Astrocyte of the spinal cord (primary cell): ENCODE data around the gene RSU1.
A peak's percentile ranks its signal among the peaks of the same experiment; 100 is the strongest.

ENCODE experiments used
- DNase-seq: peaks from one replicate; pipeline ENCODE4 v3.0.0; 2011; ENCODE audit warnings: low read depth, low spot score
- H3K4me3 ChIP-seq: 2 replicates; pipeline ENCODE4 v1.5.1; 2011; ENCODE audit warnings: low read depth, mild to moderate bottlenecking, low read length, moderate library complexity
- in situ Hi-C: cut with HindIII; loops from 2 replicates; pipeline ENCODE4 v1.10.0; 2017; ENCODE audit warnings: low sequenced_read_pairs
- TF ChIP-seq, protein P1 (sequence below): IDR thresholded peaks from 2 replicates; pipeline ENCODE4 v1.5.1; 2012; ENCODE audit warnings: low read depth, mild to moderate bottlenecking, low read length, inconsistent platforms

Gene RSU1

DNA sequence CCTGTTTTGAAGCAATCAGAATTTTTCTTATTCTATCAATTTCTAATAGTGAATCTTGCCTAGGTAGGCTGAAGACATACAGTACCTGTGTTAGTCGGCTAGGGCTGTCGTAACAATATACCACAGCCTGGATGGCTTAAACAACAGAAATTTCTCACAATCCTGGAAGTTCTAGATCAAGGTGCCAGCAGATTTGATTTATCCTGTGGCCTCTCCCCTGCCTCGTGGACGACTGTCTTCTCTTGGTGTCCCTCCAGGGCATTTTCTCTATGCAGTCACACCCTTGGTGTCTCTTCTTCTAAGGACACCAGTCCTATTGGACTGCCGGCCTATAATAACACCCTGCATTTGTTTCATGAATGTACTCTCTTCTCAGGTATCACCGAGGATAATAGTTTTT lies 1.8 kb upstream of the RSU1 start:
- TF ChIP-seq, protein P1, sequence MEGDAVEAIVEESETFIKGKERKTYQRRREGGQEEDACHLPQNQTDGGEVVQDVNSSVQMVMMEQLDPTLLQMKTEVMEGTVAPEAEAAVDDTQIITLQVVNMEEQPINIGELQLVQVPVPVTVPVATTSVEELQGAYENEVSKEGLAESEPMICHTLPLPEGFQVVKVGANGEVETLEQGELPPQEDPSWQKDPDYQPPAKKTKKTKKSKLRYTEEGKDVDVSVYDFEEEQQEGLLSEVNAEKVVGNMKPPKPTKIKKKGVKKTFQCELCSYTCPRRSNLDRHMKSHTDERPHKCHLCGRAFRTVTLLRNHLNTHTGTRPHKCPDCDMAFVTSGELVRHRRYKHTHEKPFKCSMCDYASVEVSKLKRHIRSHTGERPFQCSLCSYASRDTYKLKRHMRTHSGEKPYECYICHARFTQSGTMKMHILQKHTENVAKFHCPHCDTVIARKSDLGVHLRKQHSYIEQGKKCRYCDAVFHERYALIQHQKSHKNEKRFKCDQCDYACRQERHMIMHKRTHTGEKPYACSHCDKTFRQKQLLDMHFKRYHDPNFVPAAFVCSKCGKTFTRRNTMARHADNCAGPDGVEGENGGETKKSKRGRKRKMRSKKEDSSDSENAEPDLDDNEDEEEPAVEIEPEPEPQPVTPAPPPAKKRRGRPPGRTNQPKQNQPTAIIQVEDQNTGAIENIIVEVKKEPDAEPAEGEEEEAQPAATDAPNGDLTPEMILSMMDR, result no peak
- no peak overlapping the region for H3K4me3 ChIP-seq
- DNase-seq, result no peak
- in situ Hi-C loops, result no loop called here

GRCh38 chr10:16816830-16817124 lies 447 bp downstream of the RSU1 start:
- in situ Hi-C loops, result no loop called here
- TF ChIP-seq, protein P1, result no peak
- peak overlapping the region; percentile 83 for H3K4me3 ChIP-seq
- DNase-seq, result no peak

DNA sequence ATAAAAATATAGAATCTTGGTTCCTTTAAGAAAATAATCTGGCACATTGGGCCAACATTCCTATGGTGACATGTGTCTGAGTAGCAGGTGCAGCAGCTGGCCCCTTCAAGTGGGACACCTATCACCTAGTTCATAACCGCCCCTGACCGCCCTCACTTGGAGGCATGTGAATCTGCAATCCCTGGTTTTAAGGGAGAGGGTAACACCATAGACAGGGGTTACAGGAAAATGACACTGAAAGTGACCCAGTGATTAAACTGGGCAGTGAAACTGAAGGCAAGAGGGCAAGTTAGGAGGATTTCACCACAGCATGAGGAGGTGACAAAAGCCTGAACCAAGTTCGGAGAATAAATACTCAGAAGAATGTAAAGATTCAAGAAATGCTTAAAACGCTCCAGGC lies 1.1 kb downstream of the RSU1 start:
- peak overlapping the region; percentile 83 for H3K4me3 ChIP-seq
- in situ Hi-C loops, result no loop called here
- no peak for DNase-seq
- TF ChIP-seq, protein P1, result no peak

DNA sequence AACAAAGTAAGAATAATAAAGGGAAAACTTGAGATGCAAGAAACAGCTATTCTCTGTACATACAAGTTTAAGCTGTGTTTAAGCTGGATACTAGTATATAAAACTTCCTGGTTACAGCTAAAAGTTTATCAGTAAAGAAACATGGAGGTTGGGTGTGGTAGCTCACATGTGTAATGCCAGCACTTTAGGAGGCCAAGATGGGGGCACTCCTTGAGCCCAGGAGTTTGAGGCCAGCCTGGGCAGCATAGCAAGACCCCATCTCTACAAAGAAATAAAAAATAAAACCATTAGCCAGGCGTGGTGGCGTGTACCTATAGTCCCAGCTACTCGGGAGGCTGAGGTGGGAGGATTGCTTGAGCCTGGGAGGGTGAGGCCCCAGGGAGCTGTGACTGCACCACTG lies 3.2 kb downstream of the RSU1 start:
- no peak overlapping the region for H3K4me3 ChIP-seq
- in situ Hi-C loops, result no loop called here
- TF ChIP-seq, protein P1, result no peak
- DNase-seq, result no peak

GRCh38 chr10:16812676-16813075 lies 4.5 kb downstream of the RSU1 start:
- no peak for DNase-seq
- TF ChIP-seq, protein P1, result no peak
- no peak overlapping the region for H3K4me3 ChIP-seq
- in situ Hi-C loops, result no loop called here

DNA sequence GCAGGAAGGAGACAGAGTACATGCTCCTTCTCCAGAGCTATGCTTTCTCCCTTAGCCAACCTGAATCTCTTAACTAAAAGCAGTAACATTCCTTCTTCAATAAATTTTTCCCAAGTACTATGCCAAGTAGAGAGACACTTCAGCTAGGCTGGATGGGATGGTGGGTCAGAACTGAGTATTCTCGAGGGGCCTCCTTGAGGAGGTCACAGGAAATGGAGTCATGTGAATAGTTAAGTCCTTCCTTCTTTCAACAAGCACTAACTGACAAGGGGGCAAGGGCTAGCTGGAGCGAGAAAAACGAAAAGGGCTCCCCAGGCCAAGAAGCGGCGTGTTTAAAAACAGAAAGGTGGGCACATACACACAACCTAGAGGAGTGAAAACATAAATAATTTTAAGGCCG lies 5.5 kb downstream of the RSU1 start:
- in situ Hi-C loops, result no loop called here
- DNase-seq, result no peak

More for the DNA sequence above, 5.5 kb downstream of the RSU1 start:
- H3K4me3 ChIP-seq, result no peak overlapping the region
- TF ChIP-seq, protein P1, result no peak
